Inflammatory macrophage (primary cell): Measurements from ENCODE around the gene CLDN20.

ENCODE experiments used
- DNase-seq, 2 donors: peaks; one replicate each; pipeline ENCODE4 v3.0.0-alpha.2; 2020 to 2022

CLDN20 gene

DNA sequence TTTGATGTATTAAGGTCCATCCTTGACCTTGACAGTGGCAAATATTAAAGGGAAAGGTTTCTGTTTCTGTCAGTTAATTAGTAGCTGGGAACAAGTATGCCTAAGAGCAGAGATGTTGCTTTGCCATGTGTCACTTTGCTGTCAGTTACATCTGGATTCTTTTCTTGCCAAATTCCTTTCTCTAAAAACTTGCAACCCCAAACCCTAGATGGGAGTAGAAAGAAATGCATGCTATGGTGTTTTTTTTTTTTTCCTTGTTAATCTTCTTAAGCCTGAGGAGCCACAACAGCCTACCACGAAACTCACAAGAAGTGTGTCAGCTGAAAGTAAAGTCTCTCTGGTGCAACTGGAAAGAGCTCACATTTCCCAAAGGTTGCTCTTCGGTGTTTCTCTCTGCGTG, 18.0 kb upstream of the CLDN20 start:
- DNase-seq, result no peak

DNA sequence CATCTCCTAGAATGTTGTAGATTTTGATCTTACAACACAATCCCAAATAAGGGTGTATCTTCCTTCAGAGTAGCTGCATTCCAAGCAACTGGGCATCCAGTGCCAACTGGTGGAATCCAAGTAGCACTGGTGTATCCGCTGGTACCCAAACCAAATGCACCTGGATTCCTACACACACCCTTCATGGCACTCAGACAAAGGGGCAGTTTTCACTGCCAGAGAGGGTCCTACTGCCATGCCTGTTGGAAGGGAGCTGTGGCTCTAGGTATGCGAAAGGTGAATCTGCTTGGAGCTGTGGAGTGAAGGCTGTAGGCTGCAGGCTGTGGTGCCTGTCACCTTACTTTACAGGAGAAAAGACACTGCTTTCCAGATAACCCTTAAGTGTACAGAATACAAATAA, 17.0 kb upstream of the CLDN20 start:
- DNase-seq, result no peak

DNA sequence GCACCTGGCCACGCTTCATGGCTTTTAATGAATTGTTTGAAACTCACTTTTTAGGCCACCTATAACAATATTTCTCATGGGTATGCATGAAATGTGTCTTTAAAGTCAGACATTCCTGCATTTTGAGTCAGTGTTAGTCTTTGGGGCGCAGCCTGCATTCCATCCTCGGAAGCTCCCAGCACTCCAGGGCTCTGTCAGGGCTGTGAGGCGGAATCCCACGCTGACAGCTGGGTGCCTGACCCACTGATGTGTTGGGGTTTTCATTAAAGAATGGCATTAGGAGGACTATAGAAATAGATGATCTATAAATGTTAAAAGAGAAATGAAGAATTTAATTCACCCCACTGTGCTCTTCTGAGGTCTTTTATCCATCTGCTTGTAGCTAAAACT, 16.2 kb upstream of the CLDN20 start:
- no peak for DNase-seq

DNA sequence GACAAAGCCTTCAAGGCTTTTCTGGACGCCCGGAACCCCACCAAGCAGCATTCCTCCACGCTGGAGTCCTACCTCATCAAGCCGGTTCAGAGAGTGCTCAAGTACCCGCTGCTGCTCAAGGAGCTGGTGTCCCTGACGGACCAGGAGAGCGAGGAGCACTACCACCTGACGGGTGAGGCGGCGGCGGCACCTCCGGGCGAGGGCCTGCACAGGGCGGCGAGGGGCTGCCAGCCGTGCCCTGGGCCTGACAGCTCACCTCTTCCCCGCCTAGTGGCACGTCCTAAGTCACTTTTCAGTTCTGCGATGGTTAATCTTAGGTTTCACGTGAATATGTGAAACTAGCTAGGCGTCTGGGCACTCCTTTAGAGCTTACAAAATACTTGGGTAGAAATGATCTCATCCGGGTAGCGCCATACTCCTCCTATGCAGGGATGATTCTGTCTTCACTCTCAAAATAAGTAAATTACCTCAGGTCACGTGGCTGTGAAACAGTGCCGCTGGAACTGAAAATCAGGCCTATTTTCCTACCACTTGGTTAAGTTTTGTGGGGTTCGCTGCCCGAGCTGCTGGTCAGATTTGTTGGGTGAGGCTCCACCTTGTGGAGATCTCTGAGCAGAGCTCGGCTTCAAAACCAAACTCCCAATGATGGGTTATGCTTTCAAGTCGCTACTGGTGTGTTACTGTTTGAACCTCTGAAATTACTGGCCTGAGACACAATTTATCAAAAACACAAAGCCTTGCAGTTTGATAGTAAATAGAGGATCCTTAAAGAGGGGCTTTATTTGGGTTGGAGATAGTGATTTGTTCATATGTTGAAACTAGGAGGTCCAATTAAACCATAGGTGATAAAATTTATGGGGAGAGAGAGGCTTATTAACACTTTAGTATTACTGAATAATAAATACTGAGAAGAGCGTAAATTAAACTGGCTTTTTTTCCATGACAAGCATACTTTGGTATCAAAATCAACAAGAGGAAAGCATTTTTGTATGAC, 15.5 kb upstream of the CLDN20 start:
- DNase-seq, result peak; percentile 6 to 47

DNA sequence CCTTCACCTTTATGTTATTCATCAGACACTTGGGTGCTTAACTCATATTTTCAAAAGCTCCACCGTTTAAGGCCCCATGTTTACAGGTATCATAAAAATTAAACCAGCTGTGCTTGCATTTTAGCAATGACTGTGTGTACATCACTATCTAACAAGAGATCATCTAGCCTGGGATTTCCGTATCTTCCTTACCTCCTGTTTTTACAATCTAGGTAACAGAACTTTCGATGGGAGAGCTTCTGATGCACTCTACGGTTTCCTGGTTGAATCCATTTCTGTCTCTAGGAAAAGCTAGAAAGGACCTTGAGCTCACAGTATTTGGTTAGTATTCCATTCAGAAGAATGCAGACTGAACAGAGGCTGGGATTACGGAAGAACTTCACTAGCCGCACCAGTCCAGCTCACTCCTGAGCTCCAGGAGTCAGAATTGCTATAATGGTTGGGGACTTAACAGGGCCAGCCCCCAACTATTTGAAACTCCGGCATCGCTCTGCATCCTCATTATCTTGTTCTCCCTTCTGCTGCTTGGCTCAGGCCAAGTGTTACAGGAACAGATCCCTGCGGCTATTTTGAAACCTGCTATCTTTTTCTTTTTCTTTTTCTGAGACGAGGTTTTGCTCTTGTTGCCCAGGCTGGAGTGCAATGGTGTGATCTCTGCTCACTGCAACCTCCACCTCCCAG, 13.0 kb upstream of the CLDN20 start:
- DNase-seq, result no peak

DNA sequence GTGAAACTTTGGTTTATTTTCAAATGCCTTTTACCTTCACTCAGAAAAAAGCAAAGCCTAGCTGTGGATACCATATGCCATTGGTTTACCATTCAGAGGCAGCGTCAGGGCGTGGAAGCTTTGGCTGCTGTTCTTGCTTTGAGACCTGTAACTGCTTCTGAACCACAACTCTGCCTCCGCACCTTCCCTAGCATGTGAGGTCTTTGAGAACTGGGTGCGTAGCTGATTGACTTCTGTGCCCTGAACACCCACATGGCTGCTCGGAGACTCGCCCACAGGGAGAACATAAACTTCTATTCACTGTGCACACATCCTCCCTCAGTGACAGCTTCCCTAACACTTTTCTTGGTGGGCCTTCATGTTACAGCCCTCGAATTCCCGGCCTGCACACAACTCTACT, 11.2 kb upstream of the CLDN20 start:
- no peak for DNase-seq

DNA sequence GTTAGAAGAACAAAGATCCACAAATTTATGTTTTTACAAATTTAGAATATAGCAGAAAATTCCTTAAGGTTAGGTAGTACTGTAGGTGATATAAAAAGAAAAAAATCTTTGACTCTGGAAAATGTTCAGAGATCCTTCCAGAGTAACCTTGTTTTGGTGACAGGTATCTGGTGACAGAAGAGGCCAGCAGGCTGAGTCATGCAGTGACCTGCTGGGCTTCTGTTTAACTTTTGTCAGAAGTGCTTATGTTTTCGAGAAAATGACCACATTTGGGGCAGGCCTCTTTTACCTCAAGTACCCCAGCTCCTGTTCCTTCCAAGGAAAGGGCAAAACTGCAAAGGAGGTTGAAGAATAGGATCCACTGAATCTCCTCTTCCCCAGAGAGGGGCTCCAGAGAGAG, 10.5 kb upstream of the CLDN20 start:
- no peak for DNase-seq

DNA sequence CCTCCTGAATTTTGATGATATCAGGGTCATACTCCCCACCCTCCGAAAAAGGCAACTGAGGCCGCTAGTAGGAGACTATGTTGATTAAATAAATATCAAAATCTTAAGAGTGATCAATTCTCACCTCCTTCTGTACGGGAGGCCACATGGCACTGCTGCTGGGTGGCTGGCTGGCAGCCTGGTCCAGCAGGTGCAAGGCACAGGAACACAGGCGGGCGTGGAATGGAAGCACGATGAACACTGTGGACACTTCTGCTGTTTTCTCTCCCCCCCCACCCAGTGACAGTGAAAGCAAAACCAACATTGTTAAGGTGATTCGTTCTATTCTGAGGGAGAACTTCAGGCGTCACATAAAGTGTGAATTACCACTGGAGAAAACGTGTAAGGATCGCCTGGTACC, 9.7 kb upstream of the CLDN20 start:
- DNase-seq, result no peak

DNA sequence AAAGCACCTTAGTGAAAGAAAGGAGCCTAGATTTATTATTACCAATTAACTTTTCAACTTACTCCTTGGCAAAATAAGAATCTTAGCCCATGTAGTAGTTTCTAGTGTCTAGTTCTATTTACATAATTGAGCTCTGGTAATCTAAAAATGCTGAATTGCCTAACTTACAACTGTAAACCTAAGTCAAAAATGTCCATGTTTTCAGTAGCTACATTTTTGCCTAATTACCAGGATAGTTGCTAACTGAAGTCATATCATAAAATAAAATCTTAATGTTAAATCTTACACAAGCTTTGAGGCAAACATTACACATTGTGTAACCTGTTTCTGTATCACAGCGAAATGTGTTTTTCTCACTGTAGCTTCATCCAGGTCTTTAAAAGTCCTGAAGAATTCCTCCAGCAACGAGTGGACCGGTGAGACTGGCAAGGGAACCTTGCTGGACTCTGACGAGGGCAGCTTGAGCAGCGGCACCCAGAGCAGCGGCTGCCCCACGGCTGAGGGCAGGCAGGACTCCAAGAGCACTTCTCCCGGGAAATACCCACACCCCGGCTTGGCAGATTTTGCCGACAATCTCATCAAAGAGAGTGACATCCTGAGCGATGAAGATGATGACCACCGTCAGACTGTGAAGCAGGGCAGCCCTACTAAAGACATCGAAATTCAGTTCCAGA, 7.6 kb upstream of the CLDN20 start:
- no peak for DNase-seq

DNA sequence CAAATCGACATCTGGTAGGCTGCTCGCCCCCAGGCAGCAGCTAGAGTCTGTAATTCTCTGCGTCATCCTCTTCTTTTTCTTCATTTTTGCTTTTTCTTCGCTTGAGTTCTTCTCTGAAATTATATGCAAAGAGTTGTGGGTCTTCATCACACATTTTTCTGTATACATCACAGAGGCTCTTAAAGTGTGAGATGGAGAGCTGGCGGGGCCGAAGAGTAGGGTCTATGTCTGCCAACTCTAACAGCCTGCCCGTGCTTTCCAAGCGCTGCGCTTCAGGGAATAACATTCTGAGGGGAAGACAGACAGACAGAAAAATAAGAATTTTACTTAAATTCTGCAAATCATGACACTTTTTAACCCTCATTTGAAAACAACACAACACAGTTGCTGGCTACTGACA, 6.0 kb upstream of the CLDN20 start:
- no peak for DNase-seq

DNA sequence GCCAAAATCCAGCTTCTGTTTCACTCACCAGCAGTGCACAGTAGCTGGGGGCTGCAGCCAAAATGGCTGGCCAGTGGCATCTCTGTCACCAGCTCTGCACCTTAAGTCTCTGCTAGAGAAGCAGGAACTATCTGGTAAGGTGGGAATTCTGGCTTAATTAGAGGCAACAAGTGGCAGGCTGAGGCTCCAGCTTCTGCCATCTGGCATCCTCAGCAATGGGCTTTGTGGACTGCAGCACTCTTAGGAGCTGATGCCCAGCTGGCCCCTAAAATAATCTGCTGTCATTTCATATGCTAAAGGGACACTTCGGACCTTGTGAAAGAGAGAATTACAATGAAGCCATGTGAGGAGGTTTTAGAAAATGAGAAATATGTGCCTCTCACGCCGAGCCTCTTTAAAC, 4.6 kb upstream of the CLDN20 start:
- no peak for DNase-seq

DNA sequence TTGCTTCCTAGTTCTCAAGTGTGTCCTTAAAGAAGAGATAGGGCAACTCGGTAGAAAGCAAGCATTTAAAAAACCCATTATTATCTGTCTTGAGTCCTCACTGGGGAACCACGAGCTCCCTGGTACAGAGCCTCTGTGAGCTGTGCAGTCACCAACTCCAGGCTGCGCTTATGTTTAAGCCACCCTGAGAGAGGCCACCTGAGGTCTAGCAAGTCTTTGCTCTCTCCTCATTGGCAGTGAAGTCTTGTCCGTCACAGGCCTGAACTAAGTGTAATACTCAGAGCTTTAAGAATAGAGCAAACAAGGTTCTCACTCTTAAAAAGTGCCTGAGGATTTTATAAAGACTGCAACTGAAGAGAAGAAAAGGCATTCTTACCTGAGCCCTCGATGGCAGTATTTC, 3.9 kb upstream of the CLDN20 start:
- DNase-seq, result no peak

DNA sequence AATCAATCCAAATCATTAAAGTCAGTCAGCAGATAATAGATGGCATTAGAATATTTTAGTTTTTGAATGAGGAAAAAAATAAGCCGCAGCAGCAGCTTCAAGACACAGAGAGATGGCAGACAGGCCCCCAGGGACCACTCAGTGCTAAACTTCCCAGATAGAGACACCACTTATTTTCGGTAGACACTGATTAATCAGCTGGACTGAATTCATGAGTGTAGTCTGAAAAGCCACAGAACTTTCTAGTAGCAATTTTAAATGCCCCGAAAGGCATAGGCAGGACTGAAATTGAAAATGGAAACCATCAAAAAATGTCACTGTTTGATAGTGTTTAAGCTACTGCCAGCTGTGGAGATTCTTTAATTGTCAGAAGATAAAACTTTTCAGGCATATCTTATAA, 3.1 kb upstream of the CLDN20 start:
- DNase-seq, result no peak

DNA sequence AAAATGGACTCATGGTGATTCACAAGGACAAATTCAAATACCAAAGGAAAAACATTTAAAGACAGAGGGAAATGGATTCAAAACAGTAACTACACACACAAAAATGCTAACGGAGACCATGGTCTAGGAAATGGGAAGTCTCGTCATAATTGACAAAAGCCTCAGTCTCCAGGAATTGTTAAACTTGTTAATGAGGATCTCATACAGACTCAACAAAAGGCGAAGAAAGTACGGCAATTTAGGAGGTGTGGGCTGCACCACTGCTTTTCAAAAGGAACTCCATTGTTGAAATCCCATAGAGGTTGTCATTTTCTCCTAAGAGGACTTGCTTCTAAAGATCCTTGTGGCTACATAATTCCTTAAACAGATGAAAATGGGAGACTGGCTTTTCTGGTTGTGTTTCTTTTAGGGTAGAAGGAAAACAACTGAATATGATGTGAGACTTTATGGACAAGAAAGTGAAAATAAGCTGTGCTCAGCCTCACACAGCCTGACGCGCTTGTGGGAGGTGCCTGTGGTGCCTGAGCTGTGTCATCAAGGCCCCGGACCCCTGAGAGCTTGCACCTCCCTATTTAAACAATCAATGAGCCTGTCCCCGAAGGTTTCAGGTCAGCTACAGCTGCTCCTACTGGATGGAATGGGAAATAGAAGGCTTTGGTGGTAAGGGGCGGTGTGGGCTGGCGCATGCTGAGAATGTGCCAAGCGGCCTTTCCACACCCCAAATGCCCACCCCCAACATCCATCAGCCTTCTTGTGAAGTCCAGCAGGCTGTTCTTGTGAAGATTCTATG, 2.5 kb upstream of the CLDN20 start:
- no peak for DNase-seq

DNA sequence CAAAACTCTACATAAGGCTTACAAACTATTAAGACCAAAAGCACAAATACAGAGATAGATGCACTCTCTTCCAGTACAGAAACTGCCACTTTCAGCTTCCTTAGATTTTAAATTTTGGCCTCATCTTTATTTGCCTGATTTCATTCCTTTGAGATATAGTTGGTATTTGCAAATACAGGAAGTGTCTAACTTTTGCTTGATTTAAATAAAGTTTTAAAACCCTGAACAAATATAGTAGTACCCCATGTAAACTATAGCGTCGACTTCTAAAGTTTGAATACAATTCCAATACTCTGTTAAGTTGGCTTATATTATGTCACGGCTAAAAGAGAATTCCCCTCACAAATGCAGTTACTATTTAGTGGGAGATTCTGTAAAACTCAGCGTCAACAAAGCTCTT, 1.2 kb upstream of the CLDN20 start:
- DNase-seq, result no peak

DNA sequence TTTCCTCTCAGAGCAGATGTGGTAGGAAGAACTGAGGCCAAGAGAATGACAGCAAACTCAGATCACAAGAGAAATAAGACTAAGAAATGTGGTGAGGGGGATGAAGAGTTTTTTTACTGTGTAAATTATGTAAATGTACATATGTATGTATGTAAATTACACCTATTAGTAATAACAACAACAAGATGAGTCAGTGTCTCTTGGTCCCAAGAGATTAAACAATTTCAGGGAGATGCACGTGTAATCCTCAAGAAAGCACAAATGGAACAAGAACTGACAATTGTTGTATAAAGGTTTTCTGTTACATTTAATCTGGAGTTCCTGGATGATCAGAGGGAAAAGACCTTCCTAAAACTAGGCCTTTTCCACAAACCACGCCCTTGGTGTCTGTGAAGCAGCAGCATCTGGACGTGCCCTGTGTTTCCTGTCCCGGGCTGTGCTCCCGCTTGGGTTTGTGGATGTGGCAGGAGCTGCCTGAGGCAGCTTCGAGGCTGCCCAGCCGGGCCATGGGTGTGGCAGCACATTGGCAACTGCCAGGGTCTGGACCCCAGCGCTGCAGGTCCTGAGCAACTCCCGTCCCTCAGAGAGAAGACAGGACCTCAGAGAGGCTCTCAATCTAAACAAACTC, 994 bp downstream of the CLDN20 start:
- no peak for DNase-seq

DNA sequence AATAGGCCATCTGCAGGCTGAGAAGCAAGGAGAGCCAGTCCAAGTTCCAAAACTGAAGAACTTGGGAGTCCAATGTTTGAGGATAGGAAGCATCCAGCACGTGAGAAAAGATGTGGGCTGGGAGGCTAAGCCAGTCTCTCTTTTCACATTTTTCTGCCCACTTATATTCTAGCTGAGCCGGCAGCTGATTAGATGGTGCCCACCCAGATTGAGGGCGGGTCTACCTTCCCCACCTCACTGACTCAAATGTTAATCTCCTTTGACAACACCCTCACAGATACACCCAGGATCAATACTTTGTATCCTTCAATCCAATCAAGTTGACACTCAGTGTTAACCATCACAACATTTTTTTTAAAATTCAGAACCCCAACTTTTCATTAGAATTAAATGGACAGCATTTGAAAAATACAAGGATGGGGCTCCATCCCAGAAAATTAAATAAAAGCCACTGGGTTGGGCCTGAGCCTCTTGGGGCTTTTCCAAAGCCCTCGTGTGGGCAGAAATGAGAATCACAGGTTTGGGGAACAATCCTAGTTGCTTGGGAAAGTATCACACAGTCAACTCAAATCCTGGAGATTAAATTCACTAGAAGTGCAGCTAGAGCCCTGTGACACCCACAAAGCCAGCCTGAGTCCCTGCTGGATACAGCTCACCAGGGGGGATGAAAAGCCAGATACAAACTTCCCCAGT, 2.2 kb downstream of the CLDN20 start:
- DNase-seq, result no peak

DNA sequence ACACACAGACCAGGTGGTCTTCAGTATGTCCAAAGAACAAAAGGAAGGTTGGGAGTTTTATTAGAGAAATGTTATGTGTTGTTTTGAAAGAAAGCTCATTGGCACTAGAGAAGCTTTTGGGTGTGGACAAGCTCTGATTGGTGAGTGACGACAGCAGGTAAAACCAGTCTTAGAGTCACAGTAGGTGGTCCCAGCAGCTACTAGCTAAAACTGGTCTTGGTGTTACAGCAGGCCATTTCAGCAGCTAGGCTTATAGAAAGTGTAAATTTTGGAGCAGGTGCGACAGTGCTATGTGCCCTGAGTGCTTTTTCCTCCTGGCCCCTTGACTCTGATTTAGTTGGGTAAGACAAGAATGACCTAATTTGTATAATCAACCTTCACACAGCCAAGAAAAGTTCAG, 3.6 kb downstream of the CLDN20 start:
- DNase-seq, result no peak

DNA sequence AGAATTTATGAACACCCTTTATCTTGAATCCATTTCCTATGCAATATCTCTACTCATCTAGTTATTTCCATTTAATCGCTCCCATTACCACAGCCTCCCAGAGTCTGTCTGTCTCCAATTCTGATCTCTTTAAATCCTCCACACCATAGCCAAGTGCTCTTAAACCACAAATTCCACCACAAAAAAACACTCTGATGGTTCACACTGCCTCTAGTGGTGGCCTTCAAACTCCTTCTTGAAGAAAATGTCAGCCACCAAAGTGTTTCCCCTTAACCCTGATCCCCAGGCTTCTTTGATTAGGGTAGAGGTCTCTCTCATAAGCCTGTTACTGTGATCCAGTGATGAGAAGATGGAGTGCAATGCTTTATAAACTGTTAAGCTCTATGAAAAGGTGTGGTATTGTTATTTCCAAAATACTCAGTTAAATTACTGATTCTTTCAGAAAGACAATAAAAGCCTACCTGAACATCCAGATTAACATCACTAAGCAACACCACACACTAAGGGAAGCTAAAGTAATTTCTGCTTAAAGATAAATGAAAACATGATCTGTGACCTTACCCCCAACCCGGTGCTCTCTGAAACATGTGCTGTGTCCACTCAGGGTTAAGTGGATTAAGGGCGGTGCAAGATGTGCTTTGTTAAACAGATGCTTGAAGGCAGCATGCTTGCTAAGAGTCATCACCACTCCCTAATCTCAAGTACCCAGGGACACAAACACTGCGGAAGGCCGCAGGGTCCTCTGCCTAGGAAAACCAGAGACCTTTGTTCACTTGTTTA, 4.5 kb downstream of the CLDN20 start:
- peak; percentile 26 for DNase-seq

DNA sequence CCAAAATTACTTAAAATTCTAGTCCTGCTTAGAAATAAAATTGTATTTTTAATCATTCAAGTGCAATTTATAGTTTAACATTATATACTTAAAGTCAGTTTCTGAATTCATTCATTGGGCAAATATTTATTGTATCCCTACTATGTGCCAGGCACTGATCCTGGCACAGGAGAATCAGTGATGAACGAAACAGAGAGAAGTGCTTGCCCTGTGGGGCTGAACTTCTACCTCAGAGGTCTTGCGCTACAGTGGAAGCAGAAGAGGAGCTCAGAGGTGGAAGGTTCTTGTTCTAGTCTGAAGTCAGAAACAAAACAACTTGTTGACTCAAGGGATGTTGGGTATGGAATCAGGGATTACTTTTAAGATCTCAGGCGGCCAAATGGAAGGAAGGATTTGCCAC, 6.0 kb downstream of the CLDN20 start:
- no peak for DNase-seq

DNA sequence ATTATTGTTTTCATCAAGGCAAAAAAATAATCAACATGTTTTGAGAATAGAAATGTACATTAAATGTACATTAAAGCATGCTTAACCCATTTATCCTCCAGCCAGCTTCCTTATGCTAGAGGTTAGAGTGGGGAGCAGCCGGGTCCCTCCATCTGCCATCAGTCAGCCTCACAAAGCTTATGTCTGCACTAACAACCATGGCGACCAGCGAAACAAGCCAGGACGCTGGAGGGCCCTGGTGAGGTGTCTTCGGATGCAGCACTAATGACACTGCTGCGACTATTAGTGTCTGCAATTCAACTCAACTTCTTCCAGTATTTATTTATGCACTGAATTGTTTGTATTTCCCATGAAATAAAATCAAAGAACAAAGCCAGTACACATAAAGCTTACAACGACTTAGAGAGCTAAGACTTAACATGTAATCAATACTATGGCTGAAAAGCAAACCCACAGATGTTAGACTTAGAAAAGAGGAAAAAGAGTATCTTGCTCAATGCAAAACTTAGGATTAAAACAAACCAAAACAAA, 6.8 kb downstream of the CLDN20 start:
- DNase-seq, result no peak
